ENCODE data around the gene ADGRF4.

The ADGRF4 gene

GRCh38 chr6:47681201-47681990, 17.0 kb upstream of the ADGRF4 start:
- no peak for DNase-seq (ENCODE audit: low read depth)

GRCh38 chr6:47686411-47686810, 12.0 kb upstream of the ADGRF4 start:
- no peak for DNase-seq (ENCODE audit: low read depth)

- DNase-seq (ENCODE audit: low read depth) = no peak
Measured at GRCh38 chr6:47687432-47687831, 10.9 kb upstream of the ADGRF4 start.

GRCh38 chr6:47690214-47690613, 8.2 kb upstream of the ADGRF4 start:
- DNase-seq (ENCODE audit: low read depth) = no peak

GRCh38 chr6:47690791-47691190, 7.6 kb upstream of the ADGRF4 start:
- no peak for DNase-seq (ENCODE audit: low read depth)

GRCh38 chr6:47697925-47698324, 455 bp upstream of the ADGRF4 start:
- DNase-seq (ENCODE audit: low read depth) = no peak

- no peak for DNase-seq (ENCODE audit: low read depth)
Measured at GRCh38 chr6:47700053-47700452, 1.7 kb downstream of the ADGRF4 start.

- DNase-seq (ENCODE audit: low read depth) = no peak
Measured at GRCh38 chr6:47700596-47700995, 2.2 kb downstream of the ADGRF4 start.

- DNase-seq (ENCODE audit: low read depth) = no peak
Measured at GRCh38 chr6:47701363-47701762, 3.0 kb downstream of the ADGRF4 start.

- no peak for DNase-seq (ENCODE audit: low read depth)
Measured at GRCh38 chr6:47709160-47709559, 10.8 kb downstream of the ADGRF4 start.

GRCh38 chr6:47710295-47710694, 11.9 kb downstream of the ADGRF4 start:
- no peak for DNase-seq (ENCODE audit: low read depth)

- DNase-seq (ENCODE audit: low read depth) = no peak
Measured at GRCh38 chr6:47713200-47713599, 14.8 kb downstream of the ADGRF4 start.

- DNase-seq (ENCODE audit: low read depth) = no peak
Measured at GRCh38 chr6:47714802-47715201, 16.4 kb downstream of the ADGRF4 start.

GRCh38 chr6:47715782-47716181, 17.4 kb downstream of the ADGRF4 start:
- no peak for DNase-seq (ENCODE audit: low read depth)

- DNase-seq (ENCODE audit: low read depth) = no peak
Measured at GRCh38 chr6:47716207-47716606, 17.8 kb downstream of the ADGRF4 start.

- DNase-seq (ENCODE audit: low read depth) = no peak
Measured at GRCh38 chr6:47718571-47718970, 20.2 kb downstream of the ADGRF4 start.

GRCh38 chr6:47721189-47721588, 22.8 kb downstream of the ADGRF4 start:
- no peak for DNase-seq (ENCODE audit: low read depth)

GRCh38 chr6:47722194-47722593, 23.8 kb downstream of the ADGRF4 start:
- DNase-seq (ENCODE audit: low read depth) = no peak

GRCh38 chr6:47724300-47724699, 25.9 kb downstream of the ADGRF4 start:
- DNase-seq (ENCODE audit: low read depth) = no peak

GRCh38 chr6:47727391-47727790, 29.0 kb downstream of the ADGRF4 start:
- DNase-seq (ENCODE audit: low read depth) = no peak

- no peak for DNase-seq (ENCODE audit: low read depth)
Measured at GRCh38 chr6:47729019-47729418, 30.6 kb downstream of the ADGRF4 start.

- no peak for DNase-seq (ENCODE audit: low read depth)
Measured at GRCh38 chr6:47729457-47729856, 31.1 kb downstream of the ADGRF4 start.

- DNase-seq (ENCODE audit: low read depth) = no peak
Measured at GRCh38 chr6:47733879-47734558, 35.6 kb downstream of the ADGRF4 start.
